Heart left ventricle (tissue), 16 donors: ENCODE measurements around the gene NDUFA8. TPM values are rescaled to one million over a fixed set of nuclear protein-coding genes. Genes with fewer than 3 reads are reported as not detected.

Source experiments
- ATAC-seq, 4 donors: fragments of 200-7000 bp; cut with Tn5 transposase; one replicate each; pipeline ENCODE4 v1.9.1; 2020 to 2022; ENCODE audit warnings: moderate library complexity in 4 of 4, mild to moderate bottlenecking in 3 of 4, moderate number of reproducible peaks in 1 of 4
- DNase-seq, 5 donors: peaks; one replicate each; pipeline ENCODE4 v3.0.0-alpha.2; 2020
- H3K27ac ChIP-seq, 12 donors: fragments of 200-600 bp; sonication (generic) in 4 of 12; one replicate each; pipeline versions ENCODE4 v1.5.0 to v1.8.0; 2016 to 2022; ENCODE audit warnings: mild to moderate bottlenecking in 2 of 12
- H3K27me3 ChIP-seq, 9 donors: fragments of 200-600 bp; sonication (generic) in 2 of 9; one replicate each; pipeline versions ENCODE4 v1.5.1 to v1.8.0; 2016 to 2022; ENCODE audit warnings: mild to moderate bottlenecking in 3 of 9
- H3K36me3 ChIP-seq, 9 donors: fragments of 200-600 bp; sonication (generic) in 2 of 9; one replicate each; pipeline versions ENCODE4 v1.5.0 to v1.8.0; 2018 to 2022; ENCODE audit warnings: mild to moderate bottlenecking in 2 of 9
- H3K4me1 ChIP-seq, 12 donors: fragments of 200-600 bp; sonication (generic) in 4 of 12; one replicate each; pipeline versions ENCODE4 v1.5.0 to v1.8.0; 2016 to 2022; ENCODE audit warnings: mild to moderate bottlenecking in 3 of 12
- H3K4me3 ChIP-seq, 12 donors: fragments of 200-600 bp; sonication (generic) in 4 of 12; one replicate each; pipeline versions ENCODE4 v1.5.0 to v1.8.0; 2017 to 2022; ENCODE audit warnings: mild to moderate bottlenecking in 9 of 12, moderate library complexity in 4 of 12
- H3K9me3 ChIP-seq, 12 donors: fragments of 200-600 bp; sonication (generic) in 4 of 12; one replicate each; pipeline versions ENCODE4 v1.5.0 to v1.8.0; 2016 to 2022; ENCODE audit warnings: mild to moderate bottlenecking in 1 of 12
- CTCF ChIP-seq, 12 donors: fragments of 200-600 bp; sonication (generic) in 4 of 12; IDR thresholded peaks; one replicate each; pipeline versions ENCODE4 v1.5.0 to v1.8.0; 2018 to 2022; ENCODE audit warnings: antibody characterized with exemption in 12 of 12, mild to moderate bottlenecking in 5 of 12
- POLR2A ChIP-seq, 2 donors: fragments of 450-650 bp; IDR thresholded peaks; one replicate each; pipeline ENCODE4 v1.6.1; 2017; ENCODE audit warnings: antibody characterized with exemption in 2 of 2, mild to moderate bottlenecking in 2 of 2, moderate library complexity in 2 of 2
- WGBS, 4 donors: extraction: QIAGEN DNeasy Blood & Tissue Kit in 2 of 4; methylation state at CpG; one replicate each; pipeline versions ENCODE4 v1.1.5 to v1.1.7; 2013 to 2018; 5-methylcytosine and 5-hydroxymethylcytosine counted together
- intact Hi-C, 10 donors: fragments of 100-400 bp; cut with DNase I; formaldehyde crosslinking; loops; one replicate each; pipeline versions ENCODE4 v1.11.1 to v1.14.2; 2022
- polyA plus RNA-seq, 2 donors: library from polyadenylated mRNA; stranded (reverse); fragments of 200-250 nt; gene quantifications; one replicate each; pipeline ENCODE4 v1.2.3, GENCODE V29; 2013
- total RNA-seq, 9 donors: library from RNA; depleted of rRNA in 2 of 9; stranded (reverse); fragments of >200 nt in 2 of 9; fragmentation: NEBNext Ultra II Directional in 3 of 9; extraction: Animal tissue kit (Norgen Biotek cat#: 25700) in 3 of 9; gene quantifications; one replicate each; pipeline versions ENCODE4 v1.1.0 to v1.2.4, GENCODE V29; 2016 to 2023
- donor health status: ischemic (EF 13 %, LVEDD 7.1; RV severe dilation, severe dysfunction).
- donor health status: healthy with polysubstance abuse.
- donor health status: DM: no; HTN: yes; CAD: no.
- donor health status: DM: no; HTN: no; CAD: no.
- donor health status: ischemic (EF 25% LVEDD 6.9; RV normal size, moderate dysfunction).
- donor health status: ischemic (EF 25% LVEDD 5.7; RV mildly dilated, moderate dysfunction).
- donor health status: healthy.
- donor health status: DM: yes; HTN: yes; CAD: no.
- donor health status: ischemic (EF 35%, LVEDD 5.7; RV mildly dilated, moderate dysfunction).
- donor health status: nonischemic (EF 11% LVEDD 7.7; RV severe dilation, severe dysfunction).
- donor health status: DM: yes; HTN: yes; CAD: no.
- donor health status: PGD.
- donor health status: ischemic (EF 29% LVEDD 5.4; RV normal size, mild dysfunction).
- donor health status: nonischemic (EF 23%, LVEDD 6.1; RV moderate dilation, normal function).

Gene NDUFA8
- total and polyA plus RNA-seq, 11 donors = 183 to 919 (median 261) TPM

GRCh38 chr9:122134822-122135528, 24.6 kb downstream of the NDUFA8 start:
- Histone ChIP-seq H3K4me3 (no peak overlapping the region), H3K4me1 (peaks cover 0 to 46% (median 30%) of the 10 kb centered on the region in 12 donors), H3K9me3 (no peaks in the 10 kb centered on the region), H3K27me3 (no peaks in the 10 kb centered on the region), H3K36me3 (no peaks in the 10 kb centered on the region), H3K27ac (no peak overlapping the region)
- TF ChIP-seq CTCF (IDR thresholded peaks at IDR 0.05) = no peak
- TF ChIP-seq POLR2A (IDR thresholded peaks at IDR 0.05) = no peak
- intact Hi-C loops = loop anchor here in 1 of 10 donors (10.0 kb wide), 1 partner anchor 120 kb away; no protein-coding TSS in a partner anchor
- 53 to 73% (median 56%) methylated on average over 7 to 12 of the region's 12 CpGs for WGBS, 4 donors
- DNase-seq (no peak), ATAC-seq (no peak)

GRCh38 chr9:122133984-122134535, 25.5 kb downstream of the NDUFA8 start:
- no peaks in the 10 kb centered on the region for H3K27me3 ChIP-seq
- H3K4me3 ChIP-seq = no peak overlapping the region
- peaks cover 0 to 49% (median 30%) of the 10 kb centered on the region in 12 donors for H3K4me1 ChIP-seq
- WGBS, 4 donors = 50 to 57% (median 54%) methylated on average over 16 to 17 of the region's 17 CpGs
- TF ChIP-seq POLR2A (IDR thresholded peaks at IDR 0.05) = no peak
- TF ChIP-seq CTCF (IDR thresholded peaks at IDR 0.05) = no peak
- intact Hi-C loops = loop anchor here in 1 of 10 donors (10.0 kb wide), 1 partner anchor 121 kb away; no protein-coding TSS in a partner anchor
- H3K36me3 ChIP-seq = no peaks in the 10 kb centered on the region
- no peaks in the 10 kb centered on the region for H3K9me3 ChIP-seq
- H3K27ac ChIP-seq = peak overlapping the region in 7 of 12 donors; percentile 19 to 58 (median 52)
- DNase-seq = no peak
- ATAC-seq = no peak

GRCh38 chr9:122133263-122133983, 26.2 kb downstream of the NDUFA8 start:
- no peak overlapping the region for H3K4me3 ChIP-seq
- peaks cover 0 to 54% (median 32%) of the 10 kb centered on the region in 12 donors for H3K4me1 ChIP-seq
- no peaks in the 10 kb centered on the region for H3K36me3 ChIP-seq
- WGBS, 4 donors = 52 to 64% (median 58%) methylated on average over 12 of the region's 12 CpGs
- ATAC-seq (peak; percentile 45 to 81 (median 55)), DNase-seq (peak; percentile 67 to 82 (median 75))
- peaks cover 0 to 4% (median 0%) of the 10 kb centered on the region in 9 donors for H3K27me3 ChIP-seq
- H3K9me3 ChIP-seq = no peaks in the 10 kb centered on the region
- intact Hi-C loops = loop anchor here in 1 of 10 donors (10.0 kb wide), 1 partner anchor 121 kb away; no protein-coding TSS in a partner anchor
- H3K27ac ChIP-seq = peak overlapping the region in 7 of 12 donors; percentile 19 to 58 (median 52)
- no peak for TF ChIP-seq POLR2A (IDR thresholded peaks at IDR 0.05)

- TF ChIP-seq CTCF (IDR thresholded peaks at IDR 0.05) = no peak
- TF ChIP-seq POLR2A (IDR thresholded peaks at IDR 0.05) = no peak
- Histone ChIP-seq H3K9me3 (no peaks in the 10 kb centered on the region), H3K36me3 (no peaks in the 10 kb centered on the region), H3K27ac (no peak overlapping the region), H3K27me3 (peaks cover 0 to 5% (median 0%) of the 10 kb centered on the region in 9 donors), H3K4me1 (peaks cover 0 to 61% (median 35%) of the 10 kb centered on the region in 12 donors), H3K4me3 (no peak overlapping the region)
- 86 to 97% (median 92%) methylated on average over 3 to 4 of the region's 4 CpGs for WGBS, 4 donors
- intact Hi-C loops = loop anchor here in 1 of 10 donors (10.0 kb wide), 1 partner anchor 122 kb away; no protein-coding TSS in a partner anchor
- no peak for ATAC-seq
- DNase-seq = no peak
These were observed 27.0 kb downstream of the NDUFA8 start for GRCh38 chr9:122132539-122132938.
